ENCODE data around the gene DCAF4. TPM values are rescaled to one million over a fixed set of nuclear protein-coding genes. Genes with fewer than 3 reads are reported as not detected.

DCAF4 gene
- total RNA-seq, 3 donors from 2014 or later (not counting 1 experiment from before 2014, with no cell fraction given): 4.6 to 18.6 (median 16.5) TPM

GRCh38 chr14:72945356-72946027 lies 19.2 kb downstream of the DCAF4 start:
- no peaks in the 10 kb centered on the region for H3K9me3 Mint-ChIP-seq
- Histone ChIP-seq H3K27ac (ENCODE audit: low read length) (no peak overlapping the region), H3K27me3 (ENCODE audit: control insufficient read depth, insufficient read depth, low read length) (no peaks in the 10 kb centered on the region), H3K36me3 (ENCODE audit: control insufficient read depth, insufficient read depth, low read length) (peaks cover 35% of the 10 kb centered on the region), H3K9me3 (ENCODE audit: control insufficient read depth, insufficient read depth, low read length) (no peaks in the 10 kb centered on the region), H3K4me3 (ENCODE audit: low read length) (no peak overlapping the region), H3K4me1 (ENCODE audit: control insufficient read depth, insufficient read depth, low read length) (no peaks in the 10 kb centered on the region)
- no peaks in the 10 kb centered on the region for H3K27me3 Mint-ChIP-seq (ENCODE audit: low read depth in 2 of 2)
- TF ChIP-seq CTCF (IDR thresholded peaks at IDR 0.05): no peak
- ATAC-seq (no peak), DNase-seq (no peak)
- intact Hi-C loops (cut with micrococcal nuclease): no loop called here
- no peaks in the 10 kb centered on the region for H3K36me3 Mint-ChIP-seq
- H3K4me1 Mint-ChIP-seq: no peaks in the 10 kb centered on the region
- H3K27ac Mint-ChIP-seq: no peak overlapping the region
- no peak overlapping the region for H3K4me3 Mint-ChIP-seq
- 96% methylated on average over 13 of the region's 13 CpGs for WGBS (ENCODE audit: insufficient coverage)

- H3K27ac Mint-ChIP-seq: no peak overlapping the region
- no peaks in the 10 kb centered on the region for H3K4me1 Mint-ChIP-seq
- H3K4me1 ChIP-seq (ENCODE audit: control insufficient read depth, insufficient read depth, low read length): no peaks in the 10 kb centered on the region
- intact Hi-C loops (cut with micrococcal nuclease): no loop called here
- peaks cover 30% of the 10 kb centered on the region for H3K36me3 ChIP-seq (ENCODE audit: control insufficient read depth, insufficient read depth, low read length)
- H3K27me3 ChIP-seq (ENCODE audit: control insufficient read depth, insufficient read depth, low read length): no peaks in the 10 kb centered on the region
- DNase-seq (no peak), ATAC-seq (no peak)
- no peak overlapping the region for H3K4me3 Mint-ChIP-seq
- H3K9me3 ChIP-seq (ENCODE audit: control insufficient read depth, insufficient read depth, low read length): no peaks in the 10 kb centered on the region
- TF ChIP-seq CTCF (IDR thresholded peaks at IDR 0.05): no peak
- 97% methylated on average over 8 of the region's 8 CpGs for WGBS (ENCODE audit: insufficient coverage)
- H3K9me3 Mint-ChIP-seq: no peaks in the 10 kb centered on the region
- H3K27me3 Mint-ChIP-seq (ENCODE audit: low read depth in 2 of 2): no peaks in the 10 kb centered on the region
- H3K27ac ChIP-seq (ENCODE audit: low read length): no peak overlapping the region
- no peaks in the 10 kb centered on the region for H3K36me3 Mint-ChIP-seq
- H3K4me3 ChIP-seq (ENCODE audit: low read length): no peak overlapping the region
Observed at GRCh38 chr14:72946491-72946890, 20.2 kb downstream of the DCAF4 start.

GRCh38 chr14:72947366-72948160 lies 21.3 kb downstream of the DCAF4 start:
- Mint-ChIP-seq H3K36me3 (no peaks in the 10 kb centered on the region), H3K4me3 (no peak overlapping the region), H3K9me3 (no peaks in the 10 kb centered on the region), H3K27me3 (ENCODE audit: low read depth in 2 of 2) (no peaks in the 10 kb centered on the region), H3K4me1 (no peaks in the 10 kb centered on the region), H3K27ac (no peak overlapping the region)
- Histone ChIP-seq H3K36me3 (ENCODE audit: control insufficient read depth, insufficient read depth, low read length) (peaks cover 21% of the 10 kb centered on the region), H3K4me3 (ENCODE audit: low read length) (no peak overlapping the region), H3K9me3 (ENCODE audit: control insufficient read depth, insufficient read depth, low read length) (no peaks in the 10 kb centered on the region), H3K27ac (ENCODE audit: low read length) (no peak overlapping the region), H3K4me1 (ENCODE audit: control insufficient read depth, insufficient read depth, low read length) (no peaks in the 10 kb centered on the region), H3K27me3 (ENCODE audit: control insufficient read depth, insufficient read depth, low read length) (no peaks in the 10 kb centered on the region)
- intact Hi-C loops (cut with micrococcal nuclease): loop anchor here (1.0 kb wide), 1 partner anchor 430 kb away; no protein-coding TSS in a partner anchor
- ATAC-seq (no peak), DNase-seq (no peak)
- WGBS (ENCODE audit: insufficient coverage): 83% methylated on average over 9 of the region's 9 CpGs
- no peak for TF ChIP-seq CTCF (IDR thresholded peaks at IDR 0.05)
